ENCODE measurements around the gene TBK1.

DNA sequence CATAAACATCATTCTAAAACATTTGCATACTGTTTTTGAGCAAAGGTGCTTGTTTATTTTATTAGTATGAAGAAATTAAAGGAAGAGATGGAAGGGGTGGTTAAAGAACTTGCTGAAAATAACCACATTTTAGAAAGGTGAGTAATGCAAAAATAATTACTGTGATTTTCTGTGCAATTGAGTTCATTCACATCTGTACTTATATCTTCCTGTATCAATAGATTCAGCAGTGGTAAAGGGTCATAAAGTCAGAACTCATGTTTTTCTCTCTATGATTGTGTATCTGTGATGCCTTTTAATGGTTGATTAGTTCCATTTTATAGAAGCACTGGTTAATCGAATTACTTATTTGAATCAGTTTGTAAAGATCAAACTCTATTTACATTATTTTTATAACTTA is 46.0 kb downstream of the TBK1 start:
- no peak for TF ChIP-seq POLR2A (IDR thresholded peaks at IDR 0.05)
- TF ChIP-seq, protein P1, sequence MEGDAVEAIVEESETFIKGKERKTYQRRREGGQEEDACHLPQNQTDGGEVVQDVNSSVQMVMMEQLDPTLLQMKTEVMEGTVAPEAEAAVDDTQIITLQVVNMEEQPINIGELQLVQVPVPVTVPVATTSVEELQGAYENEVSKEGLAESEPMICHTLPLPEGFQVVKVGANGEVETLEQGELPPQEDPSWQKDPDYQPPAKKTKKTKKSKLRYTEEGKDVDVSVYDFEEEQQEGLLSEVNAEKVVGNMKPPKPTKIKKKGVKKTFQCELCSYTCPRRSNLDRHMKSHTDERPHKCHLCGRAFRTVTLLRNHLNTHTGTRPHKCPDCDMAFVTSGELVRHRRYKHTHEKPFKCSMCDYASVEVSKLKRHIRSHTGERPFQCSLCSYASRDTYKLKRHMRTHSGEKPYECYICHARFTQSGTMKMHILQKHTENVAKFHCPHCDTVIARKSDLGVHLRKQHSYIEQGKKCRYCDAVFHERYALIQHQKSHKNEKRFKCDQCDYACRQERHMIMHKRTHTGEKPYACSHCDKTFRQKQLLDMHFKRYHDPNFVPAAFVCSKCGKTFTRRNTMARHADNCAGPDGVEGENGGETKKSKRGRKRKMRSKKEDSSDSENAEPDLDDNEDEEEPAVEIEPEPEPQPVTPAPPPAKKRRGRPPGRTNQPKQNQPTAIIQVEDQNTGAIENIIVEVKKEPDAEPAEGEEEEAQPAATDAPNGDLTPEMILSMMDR (IDR thresholded peaks at IDR 0.05): no peak
- no peak for TF ChIP-seq POLR2AphosphoS5 (IDR thresholded peaks at IDR 0.05)

Measured in breast epithelium (tissue), 3 donors.